HG02840 (cell line): ENCODE results near the gene BABAM1.
"Not testable (repeated sequence)": the region's sequence is repeated elsewhere in the genome, so short reads cannot be mapped to it uniquely, and the experiment has no call there.

Source experiments
- ATAC-seq: cut with Tn5 transposase; IDR thresholded peaks from one replicate; pipeline ENCODE4 v1.9.1; 2021; ENCODE audit warnings: mild to moderate bottlenecking, moderate library complexity, moderate number of reproducible peaks; ENCODE audit not compliant: unreplicated experiment, low FRiP score

The BABAM1 gene

GRCh38 chr19:17266589-17266974 lies 661 bp upstream of the BABAM1 start:
- ATAC-seq: no peak

GRCh38 chr19:17268754-17269153 lies 1.5 kb downstream of the BABAM1 start:
- no peak for ATAC-seq

GRCh38 chr19:17274892-17275291 lies 7.6 kb downstream of the BABAM1 start:
- not testable (repeated sequence) for ATAC-seq

GRCh38 chr19:17275441-17276175 lies 8.4 kb downstream of the BABAM1 start:
- no peak for ATAC-seq

- ATAC-seq: no peak
Observed at GRCh38 chr19:17279436-17279835, 12.2 kb downstream of the BABAM1 start.

GRCh38 chr19:17281391-17282304 lies 14.4 kb downstream of the BABAM1 start, which contains the start of gene ANKLE1:
TSS of gene ANKLE1 (plus strand) at chr19:17281901. CDS start at chr19:17281921, 20 bp downstream.
- no peak for ATAC-seq

- ATAC-seq: no peak
Observed at GRCh38 chr19:17282488-17283125, 15.4 kb downstream of the BABAM1 start.

GRCh38 chr19:17283504-17283996 lies 16.3 kb downstream of the BABAM1 start:
- no peak for ATAC-seq

- no peak for ATAC-seq
Observed at GRCh38 chr19:17285415-17286135, 18.3 kb downstream of the BABAM1 start.

- no peak for ATAC-seq
Observed at GRCh38 chr19:17286263-17286662, 19.0 kb downstream of the BABAM1 start.

- no peak for ATAC-seq
Observed at GRCh38 chr19:17286752-17287151, 19.5 kb downstream of the BABAM1 start.

- no peak for ATAC-seq
Observed at GRCh38 chr19:17289489-17289888, 22.2 kb downstream of the BABAM1 start.

- ATAC-seq: peak; percentile 66
Observed at GRCh38 chr19:17292301-17293074, 25.2 kb downstream of the BABAM1 start.

- ATAC-seq: no peak
Observed at GRCh38 chr19:17293605-17294004, 26.4 kb downstream of the BABAM1 start.

GRCh38 chr19:17294051-17294891 lies 27.0 kb downstream of the BABAM1 start:
- no peak for ATAC-seq

GRCh38 chr19:17295551-17295950 lies 28.3 kb downstream of the BABAM1 start:
- ATAC-seq: not testable (repeated sequence)

- ATAC-seq: no peak
Observed at GRCh38 chr19:17296273-17296672, 29.0 kb downstream of the BABAM1 start.

GRCh38 chr19:17296976-17297375 lies 29.7 kb downstream of the BABAM1 start:
- ATAC-seq: no peak
